HG03097 (cell line): ENCODE data around the gene IRF5.
"Not testable (repeated sequence)": the region's sequence is repeated elsewhere in the genome, so short reads cannot be mapped to it uniquely, and the experiment has no call there.

Experiments
- ATAC-seq: cut with Tn5 transposase; IDR thresholded peaks from one replicate; pipeline ENCODE4 v1.9.1; 2021; ENCODE audit not compliant: unreplicated experiment, low FRiP score

The IRF5 gene

GRCh38 chr7:128906001-128906765 is 31.5 kb upstream of the IRF5 start:
- no peak for ATAC-seq

- ATAC-seq: no peak
Observed at GRCh38 chr7:128906766-128907559, 30.8 kb upstream of the IRF5 start.

- no peak for ATAC-seq
Observed at GRCh38 chr7:128908750-128909624, 28.7 kb upstream of the IRF5 start.

GRCh38 chr7:128909625-128910568 is 27.8 kb upstream of the IRF5 start:
- no peak for ATAC-seq

- no peak for ATAC-seq
Observed at GRCh38 chr7:128910569-128910945, 27.2 kb upstream of the IRF5 start, which contains the start of gene KCP. TSS of gene KCP (minus strand) at chr7:128910709. CDS start at chr7:128910676, 33 bp downstream.

- no peak for ATAC-seq
Observed at GRCh38 chr7:128911423-128912031, 26.2 kb upstream of the IRF5 start.

- no peak for ATAC-seq
Observed at GRCh38 chr7:128912281-128912680, 25.4 kb upstream of the IRF5 start.

- ATAC-seq: not testable (repeated sequence)
Observed at GRCh38 chr7:128912709-128913495, 24.8 kb upstream of the IRF5 start.

GRCh38 chr7:128913870-128914565 is 23.7 kb upstream of the IRF5 start:
- no peak for ATAC-seq

GRCh38 chr7:128914566-128915151 is 23.1 kb upstream of the IRF5 start:
- no peak for ATAC-seq

GRCh38 chr7:128915271-128915819 is 22.4 kb upstream of the IRF5 start:
- no peak for ATAC-seq

GRCh38 chr7:128915841-128916642 is 21.7 kb upstream of the IRF5 start:
- no peak for ATAC-seq

GRCh38 chr7:128916643-128916915 is 21.1 kb upstream of the IRF5 start:
- ATAC-seq: no peak

- no peak for ATAC-seq
Observed at GRCh38 chr7:128917122-128917521, 20.6 kb upstream of the IRF5 start.

- no peak for ATAC-seq
Observed at GRCh38 chr7:128918016-128918665, 19.6 kb upstream of the IRF5 start.

- no peak for ATAC-seq
Observed at GRCh38 chr7:128919241-128919640, 18.5 kb upstream of the IRF5 start.
